NCI-H146 treated with DMSO at 0.1 percent for 48 hours (cell line): ENCODE data around the gene FRS2.

ENCODE experiments used
- DNase-seq: peaks from one replicate; lab custom pipeline; 2025; ENCODE audit not compliant: unreplicated experiment; lab: John Stamatoyannopoulos, UW

Gene FRS2

DNA sequence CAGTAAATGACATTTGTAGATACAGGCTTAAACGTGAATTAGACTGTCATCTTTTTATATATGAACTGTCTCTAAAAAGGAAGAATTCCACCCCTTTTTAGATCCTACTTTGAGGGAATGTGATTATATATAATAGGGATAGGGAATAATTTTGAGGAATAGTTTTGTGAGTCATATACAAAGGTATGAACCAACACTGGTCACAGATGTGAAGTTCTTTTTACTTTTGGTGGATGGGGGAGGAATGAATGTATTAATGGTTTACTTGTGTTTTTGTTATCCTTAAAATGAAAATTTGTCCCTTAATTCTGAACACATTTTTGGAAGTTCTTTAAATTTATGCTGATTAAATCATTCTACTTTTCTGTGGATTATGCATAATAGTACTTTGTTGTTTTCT, 30.4 kb downstream of the FRS2 start:
- no peak for DNase-seq

GRCh38 chr12:69501154-69501895, 31.1 kb downstream of the FRS2 start:
- DNase-seq = no peak

GRCh38 chr12:69502345-69503081, 32.3 kb downstream of the FRS2 start:
- DNase-seq = no peak

- no peak for DNase-seq
Observed at GRCh38 chr12:69508091-69508490, 37.9 kb downstream of the FRS2 start.

GRCh38 chr12:69508621-69509020, 38.4 kb downstream of the FRS2 start:
- DNase-seq = no peak

DNA sequence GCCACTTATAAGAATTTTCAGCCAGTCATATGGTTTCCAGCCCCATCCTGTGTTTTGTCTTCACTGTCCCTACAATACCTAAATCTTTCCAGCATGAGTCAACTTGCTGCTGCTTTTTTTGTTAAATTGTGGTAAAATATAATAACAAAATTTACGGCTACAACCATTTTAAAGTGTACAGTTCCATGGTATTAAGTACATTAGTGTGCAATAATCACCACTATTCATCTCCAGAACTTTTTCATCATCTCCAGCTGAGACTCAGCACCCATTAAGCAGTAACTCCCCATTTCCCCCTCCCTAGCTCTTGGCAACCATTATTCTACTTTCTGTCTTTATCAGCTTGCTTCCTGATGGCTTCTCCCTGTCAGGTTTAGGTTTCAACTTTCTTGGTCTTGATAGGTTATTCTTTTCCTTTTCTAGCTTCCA, 39.1 kb downstream of the FRS2 start:
- peak; percentile 41 for DNase-seq

- DNase-seq = peak; percentile 12
Observed at GRCh38 chr12:69509904-69510827, 40.0 kb downstream of the FRS2 start.

DNA sequence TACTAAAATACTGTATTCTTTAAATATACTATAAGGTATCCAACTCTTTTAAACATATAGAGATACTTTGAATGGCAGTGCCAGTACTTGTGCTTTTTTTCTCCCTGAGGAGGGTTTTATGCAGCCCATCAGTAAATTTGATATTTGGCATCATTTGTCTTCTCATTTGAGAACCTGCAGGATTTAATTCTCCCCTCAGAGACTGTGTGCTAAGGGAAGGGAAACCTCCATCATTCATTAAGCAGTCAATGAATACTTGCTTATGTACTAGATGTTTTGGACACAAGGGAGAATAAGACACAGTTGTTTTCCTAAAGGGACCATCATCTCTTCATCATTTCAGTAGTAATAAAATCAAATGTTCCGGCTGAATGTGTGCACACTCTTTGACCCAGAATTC, 40.8 kb downstream of the FRS2 start:
- no peak for DNase-seq

- no peak for DNase-seq
Observed at GRCh38 chr12:69511469-69512267, 41.5 kb downstream of the FRS2 start.

DNA sequence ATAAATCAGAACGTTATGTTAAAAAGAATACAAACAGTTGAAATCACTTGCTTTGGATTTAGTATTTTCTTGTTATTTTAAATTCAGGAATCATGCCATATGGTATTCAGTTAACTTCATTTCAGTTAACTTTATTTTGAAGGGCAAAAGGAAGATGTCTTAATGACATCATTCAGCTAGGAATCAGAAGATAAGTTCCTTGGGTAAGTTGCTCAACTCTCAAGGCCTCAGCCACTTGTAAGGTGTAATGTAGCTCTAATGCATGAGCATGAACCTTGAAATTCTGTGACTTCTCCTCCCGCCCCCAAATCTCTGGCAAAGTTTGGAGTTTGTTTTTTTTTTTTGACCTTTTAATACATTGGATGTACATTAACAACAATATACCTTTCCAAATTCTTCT, 42.6 kb downstream of the FRS2 start:
- no peak for DNase-seq

DNA sequence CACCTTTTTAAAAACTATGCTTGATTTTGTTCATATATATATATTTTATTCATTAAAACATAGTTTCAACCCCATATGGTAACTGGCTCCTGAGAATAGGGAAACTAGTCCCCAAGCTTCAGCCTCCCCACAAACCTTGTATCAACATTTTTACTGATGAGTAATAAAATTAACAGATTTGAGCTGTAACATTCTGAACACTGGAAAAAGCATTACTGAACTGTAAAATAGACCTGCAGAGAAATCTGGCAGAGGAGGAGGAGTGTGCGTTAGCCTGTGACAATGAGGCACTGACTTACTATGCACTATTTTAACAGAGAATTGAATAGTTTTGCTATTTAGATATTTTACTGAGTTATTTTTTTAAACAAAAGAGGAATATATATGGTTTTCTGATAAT, 43.1 kb downstream of the FRS2 start:
- no peak for DNase-seq

DNA sequence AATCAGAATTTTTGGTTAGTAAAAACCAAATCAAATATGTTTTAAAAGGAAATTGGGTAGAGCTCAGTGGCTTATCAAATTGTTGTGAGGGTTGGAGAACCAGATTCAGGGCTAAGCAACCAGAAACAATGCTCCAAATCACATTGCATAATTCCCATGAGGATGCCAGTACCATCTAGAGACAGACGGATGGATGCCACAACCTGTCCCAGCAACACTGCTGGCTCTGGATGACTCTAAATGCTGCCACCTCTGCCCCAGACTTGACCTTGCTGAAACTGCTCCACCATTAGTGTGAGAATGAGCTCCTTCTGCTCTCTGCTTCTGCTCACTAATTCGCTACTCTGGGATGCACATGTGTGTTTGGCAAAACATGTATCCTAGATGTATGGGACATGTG, 43.9 kb downstream of the FRS2 start:
- DNase-seq = no peak

DNA sequence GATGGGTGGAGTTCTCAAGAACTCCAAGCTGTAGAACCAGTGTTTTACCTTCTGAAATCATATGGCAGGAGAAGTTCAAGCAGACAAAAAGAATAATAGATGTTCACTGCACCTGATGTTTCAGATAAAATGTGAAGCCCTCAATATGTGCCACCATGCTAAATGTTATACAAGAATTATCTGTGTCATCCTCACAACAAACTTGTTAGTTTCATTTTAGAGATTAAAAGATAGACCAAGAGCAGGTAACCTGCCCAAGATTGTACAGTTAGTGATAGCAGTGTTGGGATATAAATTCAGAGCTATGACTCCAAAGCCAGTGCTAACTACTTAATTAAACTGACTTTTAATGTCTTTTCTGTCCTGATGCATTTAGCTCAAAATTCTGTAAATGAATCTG, 44.7 kb downstream of the FRS2 start:
- DNase-seq = no peak

- no peak for DNase-seq
Observed at GRCh38 chr12:69515394-69515930, 45.3 kb downstream of the FRS2 start.

- DNase-seq = no peak
Observed at GRCh38 chr12:69516950-69517349, 46.8 kb downstream of the FRS2 start.

GRCh38 chr12:69517406-69517805, 47.2 kb downstream of the FRS2 start:
- DNase-seq = no peak

- DNase-seq = no peak
Observed at GRCh38 chr12:69519871-69520270, 49.7 kb downstream of the FRS2 start.

- DNase-seq = no peak
Observed at GRCh38 chr12:69523433-69524330, 53.5 kb downstream of the FRS2 start.

- DNase-seq = no peak
Observed at GRCh38 chr12:69524331-69524630, 54.1 kb downstream of the FRS2 start.
